HG03469 (cell line): Measurements from ENCODE around the gene NSRP1.
"Not testable (repeated sequence)": the region's sequence is repeated elsewhere in the genome, so short reads cannot be mapped to it uniquely, and the experiment has no call there.

Experiments used
- ATAC-seq: cut with Tn5 transposase; IDR thresholded peaks from one replicate; pipeline ENCODE4 v1.9.1; 2021; ENCODE audit warnings: mild to moderate bottlenecking, moderate library complexity, moderate number of reproducible peaks; ENCODE audit not compliant: unreplicated experiment

The NSRP1 gene

GRCh38 chr17:30117675-30118081, 1.1 kb downstream of the NSRP1 start:
- no peak for ATAC-seq

- ATAC-seq: not testable (repeated sequence)
These were observed 2.0 kb downstream of the NSRP1 start for GRCh38 chr17:30118635-30119034.

GRCh38 chr17:30124273-30124796, 7.7 kb downstream of the NSRP1 start:
- no peak for ATAC-seq

- no peak for ATAC-seq
These were observed 13.5 kb downstream of the NSRP1 start for GRCh38 chr17:30130121-30130520.

GRCh38 chr17:30132615-30133014, 16.0 kb downstream of the NSRP1 start:
- no peak for ATAC-seq

GRCh38 chr17:30133197-30133596, 16.6 kb downstream of the NSRP1 start:
- no peak for ATAC-seq

GRCh38 chr17:30134551-30134950, 17.9 kb downstream of the NSRP1 start:
- no peak for ATAC-seq

GRCh38 chr17:30137158-30137557, 20.5 kb downstream of the NSRP1 start:
- ATAC-seq: no peak

- ATAC-seq: not testable (repeated sequence)
These were observed 31.2 kb downstream of the NSRP1 start for GRCh38 chr17:30147860-30148259.

GRCh38 chr17:30148376-30148775, 31.8 kb downstream of the NSRP1 start:
- no peak for ATAC-seq

GRCh38 chr17:30151471-30151870, 34.9 kb downstream of the NSRP1 start:
- no peak for ATAC-seq

- ATAC-seq: no peak
These were observed 36.8 kb downstream of the NSRP1 start for GRCh38 chr17:30153463-30153862.

GRCh38 chr17:30155389-30155788, 38.8 kb downstream of the NSRP1 start:
- no peak for ATAC-seq

- no peak for ATAC-seq
These were observed 42.4 kb downstream of the NSRP1 start for GRCh38 chr17:30158896-30159625.

GRCh38 chr17:30160419-30161172, 44.0 kb downstream of the NSRP1 start:
- ATAC-seq: no peak

- no peak for ATAC-seq
These were observed 45.0 kb downstream of the NSRP1 start for GRCh38 chr17:30161601-30162000.

GRCh38 chr17:30164531-30164930, 47.9 kb downstream of the NSRP1 start:
- ATAC-seq: no peak

GRCh38 chr17:30165147-30165546, 48.5 kb downstream of the NSRP1 start:
- no peak for ATAC-seq

GRCh38 chr17:30165960-30166359, 49.3 kb downstream of the NSRP1 start:
- no peak for ATAC-seq

- no peak for ATAC-seq
These were observed 53.9 kb downstream of the NSRP1 start for GRCh38 chr17:30170415-30170987.

- no peak for ATAC-seq
These were observed 55.9 kb downstream of the NSRP1 start for GRCh38 chr17:30172560-30172959.

- peak; percentile 64 for ATAC-seq
These were observed 57.0 kb downstream of the NSRP1 start for GRCh38 chr17:30173649-30174048.
